Tibial artery (tissue), 4 donors: ENCODE results near the gene DPP4.

ENCODE experiments used
- DNase-seq, 2 donors: peaks; one replicate each; pipeline ENCODE4 v3.0.0-alpha.2; 2019
- H3K27ac ChIP-seq, 2 donors: fragments of 200-600 bp; sonication (generic) in 1 of 2; 1 replicate in 1 of 2; 2 replicates in 1 of 2; pipeline ENCODE4 v1.5.1; 2018 to 2019; ENCODE audit warnings: mild to moderate bottlenecking in 1 of 2
- H3K27me3 ChIP-seq, 2 donors: fragments of 200-600 bp; sonication (generic) in 1 of 2; one replicate each; pipeline versions ENCODE4 v1.5.1 to v1.6.0; 2016 to 2019
- H3K36me3 ChIP-seq, 3 donors: fragments of 200-600 bp; sonication (generic) in 2 of 3; one replicate each; pipeline ENCODE4 v1.5.1; 2016 to 2019; ENCODE audit warnings: mild to moderate bottlenecking in 2 of 3
- H3K4me1 ChIP-seq, 4 donors: fragments of 200-600 bp; sonication (generic) in 2 of 4; 1 replicate in 3 of 4; 2 replicates in 1 of 4; pipeline ENCODE4 v1.5.1; 2016 to 2019
- H3K4me3 ChIP-seq, 2 donors: fragments of 200-600 bp; sonication (generic) in 1 of 2; 1 replicate in 1 of 2; 2 replicates in 1 of 2; pipeline ENCODE4 v1.5.1; 2018 to 2019; ENCODE audit warnings: mild to moderate bottlenecking in 2 of 2
- H3K9me3 ChIP-seq, 3 donors: fragments of 200-600 bp; sonication (generic) in 1 of 3; one replicate each; pipeline ENCODE4 v1.5.1; 2016 to 2019
- CTCF ChIP-seq, 2 experiments: fragments of 200-600 bp in 1 of 2; fragments of 450-650 bp in 1 of 2; IDR thresholded peaks; one replicate each; pipeline ENCODE4 v1.5.1; 2017 to 2019; ENCODE audit warnings: antibody characterized with exemption in 2 of 2, mild to moderate bottlenecking in 1 of 2, moderate library complexity in 1 of 2
- intact Hi-C: fragments of 100-400 bp; cut with DNase I; formaldehyde crosslinking; loops from one replicate; pipeline ENCODE4 v1.15.0; 2023; ENCODE audit warnings: low total_unique reads

Gene DPP4

GRCh38 chr2:162025121-162025911 is 48.7 kb downstream of the DPP4 start:
- H3K4me1 ChIP-seq = no peaks in the 10 kb centered on the region
- H3K36me3 ChIP-seq = no peaks in the 10 kb centered on the region
- TF ChIP-seq CTCF (IDR thresholded peaks at IDR 0.05) = no peak
- no peak overlapping the region for H3K4me3 ChIP-seq
- H3K27ac ChIP-seq = no peak overlapping the region
- intact Hi-C loops = no loop called here
- H3K9me3 ChIP-seq = no peaks in the 10 kb centered on the region
- no peak for DNase-seq
- peaks cover 0 to 4% of the 10 kb centered on the region in 2 donors for H3K27me3 ChIP-seq

GRCh38 chr2:162022290-162022945 is 51.6 kb downstream of the DPP4 start:
- H3K4me1 ChIP-seq = no peaks in the 10 kb centered on the region
- H3K27ac ChIP-seq = no peak overlapping the region
- TF ChIP-seq CTCF (IDR thresholded peaks at IDR 0.05) = no peak
- H3K27me3 ChIP-seq = peaks cover 0 to 4% of the 10 kb centered on the region in 2 donors
- H3K36me3 ChIP-seq = no peaks in the 10 kb centered on the region
- no peak overlapping the region for H3K4me3 ChIP-seq
- intact Hi-C loops = no loop called here
- no peak for DNase-seq
- no peaks in the 10 kb centered on the region for H3K9me3 ChIP-seq

GRCh38 chr2:162021516-162022058 is 52.4 kb downstream of the DPP4 start:
- H3K36me3 ChIP-seq = no peaks in the 10 kb centered on the region
- no peaks in the 10 kb centered on the region for H3K9me3 ChIP-seq
- peaks cover 0 to 6% of the 10 kb centered on the region in 2 donors for H3K27me3 ChIP-seq
- DNase-seq = no peak
- intact Hi-C loops = no loop called here
- H3K27ac ChIP-seq = no peak overlapping the region
- no peak overlapping the region for H3K4me3 ChIP-seq
- no peak for TF ChIP-seq CTCF (IDR thresholded peaks at IDR 0.05)
- no peaks in the 10 kb centered on the region for H3K4me1 ChIP-seq

- TF ChIP-seq CTCF (IDR thresholded peaks at IDR 0.05) = no peak
- Histone ChIP-seq H3K9me3 (no peaks in the 10 kb centered on the region), H3K4me1 (no peaks in the 10 kb centered on the region), H3K27ac (no peak overlapping the region), H3K4me3 (no peak overlapping the region), H3K27me3 (peaks cover 0 to 6% of the 10 kb centered on the region in 2 donors), H3K36me3 (no peaks in the 10 kb centered on the region)
- intact Hi-C loops = no loop called here
- DNase-seq = no peak
These were observed 55.5 kb downstream of the DPP4 start for GRCh38 chr2:162018530-162018929.

- Histone ChIP-seq H3K36me3 (no peaks in the 10 kb centered on the region), H3K27ac (no peak overlapping the region), H3K4me3 (no peak overlapping the region), H3K9me3 (no peaks in the 10 kb centered on the region), H3K27me3 (peaks cover 0 to 2% of the 10 kb centered on the region in 2 donors), H3K4me1 (no peaks in the 10 kb centered on the region)
- intact Hi-C loops = no loop called here
- no peak for DNase-seq
- TF ChIP-seq CTCF (IDR thresholded peaks at IDR 0.05) = no peak
These were observed 56.8 kb downstream of the DPP4 start for GRCh38 chr2:162017233-162017632.
